OCI-LY7 (cell line): ENCODE results near the gene SLC9A2. TPM values are rescaled to one million over a fixed set of nuclear protein-coding genes. Genes with fewer than 3 reads are reported as not detected.
A peak's percentile ranks its signal among the peaks of the same experiment; 100 is the strongest.

Experiments used
- Bru-seq: library from RNA; stranded (reverse); fragments of 400-500 nt; gene quantifications from one replicate; lab custom pipeline; 2021; lab: Mats Ljungman, UMichigan
- BruChase-seq, 2 experiments: library from RNA; stranded (reverse); fragments of 400-500 nt; gene quantifications; one replicate each; lab custom pipeline; 2021; lab: Mats Ljungman, UMichigan
- BruUV-seq: library from RNA; stranded (reverse); fragments of 400-500 nt; replicated peaks from 2 replicates; lab custom pipeline; 2021; lab: Mats Ljungman, UMichigan
- CTCF ChIA-PET: fragments of 300-600 bp; sonication (Branson Sonifier 250); formaldehyde crosslinking; loops from one replicate; lab custom pipeline; 2022; ENCODE audit warnings: antibody characterized with exemption; ENCODE audit not compliant: unreplicated experiment; lab: Charles Lee
- POLR2A ChIA-PET: fragments of 300-600 bp; sonication (Branson Sonifier 250); formaldehyde crosslinking; loops from one replicate; lab custom pipeline; 2022; ENCODE audit warnings: antibody characterized with exemption; lab: Charles Lee
- DNase-seq: peaks from one replicate; pipeline ENCODE4 v3.0.0-alpha.2; 2015; ENCODE audit warnings: low spot score
- H2AFZ ChIP-seq: fragments of 200-600 bp; sonication (generic), shearing (Covaris generic); 2 replicates; pipeline ENCODE4 v1.6.1; 2014; ENCODE audit warnings: mild to moderate bottlenecking, antibody characterized with exemption, low read length, moderate library complexity
- H3K27ac ChIP-seq: fragments of 200-600 bp; sonication (generic); 2 replicates; pipeline ENCODE4 v1.5.1; 2014; ENCODE audit warnings: mixed run types, low read depth, mild to moderate bottlenecking, moderate library complexity, low read length, inconsistent platforms; ENCODE audit not compliant: poor library complexity, severe bottlenecking
- H3K36me3 ChIP-seq: fragments of 200-600 bp; sonication (generic); 2 replicates; pipeline ENCODE4 v1.6.1; 2014; ENCODE audit warnings: mild to moderate bottlenecking, antibody characterized with exemption, low read length, moderate library complexity, mixed read lengths; ENCODE audit not compliant: insufficient read depth
- H3K4me1 ChIP-seq: fragments of 200-600 bp; sonication (generic); 2 replicates; pipeline ENCODE4 v1.5.1; 2014; ENCODE audit warnings: mild to moderate bottlenecking, low read length; ENCODE audit not compliant: insufficient read depth, poor library complexity, severe bottlenecking
- H3K4me2 ChIP-seq: fragments of 200-600 bp; sonication (generic); 2 replicates; pipeline ENCODE4 v1.6.1; 2014; ENCODE audit warnings: mild to moderate bottlenecking, low read length
- H3K4me3 ChIP-seq: fragments of 200-600 bp; sonication (generic); 2 replicates; pipeline ENCODE4 v1.5.1; 2014; ENCODE audit warnings: mild to moderate bottlenecking, low read depth, low read length; ENCODE audit not compliant: poor library complexity, severe bottlenecking
- H3K79me2 ChIP-seq: fragments of 200-600 bp; sonication (generic); 2 replicates; pipeline ENCODE4 v1.6.1; 2016; ENCODE audit warnings: low read depth, mild to moderate bottlenecking, low read length, moderate library complexity, mixed read lengths; ENCODE audit not compliant: insufficient read depth
- H3K9me2 ChIP-seq: fragments of 200-600 bp; sonication (generic); 2 replicates; pipeline ENCODE4 v1.6.1; 2016; ENCODE audit warnings: mild to moderate bottlenecking, low read length, mixed read lengths; ENCODE audit not compliant: insufficient read depth
- H3K9me3 ChIP-seq: fragments of 200-600 bp; sonication (generic); 2 replicates; pipeline ENCODE4 v1.6.1; 2014; ENCODE audit warnings: mild to moderate bottlenecking, mixed run types, low read length, mixed read lengths
- H4K20me1 ChIP-seq: fragments of 200-600 bp; sonication (generic); 2 replicates; pipeline ENCODE4 v1.6.1; 2014; ENCODE audit warnings: mild to moderate bottlenecking, antibody characterized with exemption, low read length, moderate library complexity, mixed read lengths; ENCODE audit not compliant: insufficient read depth
- CTCF ChIP-seq: fragments of 200-600 bp; sonication (generic); conservative IDR thresholded peaks from 2 replicates; pipeline ENCODE4 v1.5.1; 2014; ENCODE audit warnings: mild to moderate bottlenecking, antibody characterized with exemption, low read length, moderate library complexity, mixed read lengths
- EZH2phosphoT487 ChIP-seq: fragments of 200-600 bp; sonication (generic); IDR thresholded peaks from 2 replicates; pipeline ENCODE4 v1.6.1; 2018; ENCODE audit warnings: low read depth, borderline replicate concordance, mild to moderate bottlenecking, mixed run types, antibody characterized with exemption, low read length, moderate library complexity, mixed read lengths
- intact Hi-C: fragments of 100-400 bp; cut with micrococcal nuclease; formaldehyde crosslinking; loops from one replicate; pipeline ENCODE4 v1.10.0; 2022; ENCODE audit not compliant: unreplicated experiment
- long read RNA-seq: library from polyadenylated mRNA; stranded (forward); transcript quantifications from one replicate; pipeline ENCODE4 v2.0.0, GENCODE V29; 2022
- total RNA-seq, 2 experiments: library from RNA; depleted of rRNA in 1 of 2; stranded (reverse); fragments of >200 nt in 1 of 2; shearing (Covaris generic) in 1 of 2; gene quantifications; 2 replicates each; pipeline ENCODE4 v1.2.3, GENCODE V29; 2014 to 2022

Gene SLC9A2
- total RNA-seq (2014; rRNA removed; shearing (Covaris generic)) (not detected in 2 replicates), total RNA-seq (2022) (not detected in 2 replicates), Bru-seq, nascent RNA (percentile 6 among the genes with signal in this experiment), BruChase-seq, experiment 1, labeled RNA remaining after a 6-hour chase (percentile 2 among the genes with signal in this experiment), BruChase-seq, experiment 2, labeled RNA remaining after a 2-hour chase (percentile 6 among the genes with signal in this experiment)
- long read RNA-seq, result 0 reads

GRCh38 chr2:102619414-102620319 lies at the start of gene SLC9A2:
SLC9A2 (plus strand) TSS chr2:102619553; CDS start chr2:102619849, 296 bp downstream.
- Histone ChIP-seq H3K79me2 (no peaks in the 10 kb centered on the region), H3K4me1 (no peaks in the 10 kb centered on the region), H3K9me3 (no peaks in the 10 kb centered on the region), H4K20me1 (no peaks in the 10 kb centered on the region), H3K4me3 (no peak within 1 kb of the TSS), H3K9me2 (no peaks in the 10 kb centered on the region), H2AFZ (no peak within 1 kb of the TSS), H3K27ac (no peak within 1 kb of the TSS), H3K36me3 (no peaks in the 10 kb centered on the region), H3K4me2 (no peak within 1 kb of the TSS)
- TF ChIP-seq CTCF, result no peak
- no peak for TF ChIP-seq EZH2phosphoT487
- no TSS peak for BruUV-seq
- ChIA-PET CTCF (no interaction called here), POLR2A (no interaction called here)
- no peak for DNase-seq
- intact Hi-C loops, result loop anchor here (10.0 kb wide), 2 partner anchors 95 to 145 kb away; partner anchors contain the start of gene SLC9A4

GRCh38 chr2:102575888-102576287 lies 43.5 kb upstream of the SLC9A2 start:
- no TSS peak for BruUV-seq
- Histone ChIP-seq H3K4me1 (no peaks in the 10 kb centered on the region), H3K79me2 (no peaks in the 10 kb centered on the region), H2AFZ (no peak overlapping the region), H4K20me1 (no peaks in the 10 kb centered on the region), H3K4me3 (no peak overlapping the region), H3K9me2 (no peaks in the 10 kb centered on the region), H3K4me2 (no peak overlapping the region), H3K9me3 (no peaks in the 10 kb centered on the region), H3K36me3 (no peaks in the 10 kb centered on the region), H3K27ac (no peak overlapping the region)
- intact Hi-C loops, result no loop called here
- no peak for DNase-seq
- POLR2A ChIA-PET, result no interaction called here
- no peak for TF ChIP-seq CTCF
- CTCF ChIA-PET, result no interaction called here
